HUES64 (cell line): ENCODE data around the gene PSMA8.
"Not testable (repeated sequence)": the region's sequence is repeated elsewhere in the genome, so short reads cannot be mapped to it uniquely, and the experiment has no call there.

Source experiments
- H3K27ac ChIP-seq: 2 replicates; pipeline ENCODE4 v1.7.0; 2013; ENCODE audit warnings: low read depth, low read length, inconsistent platforms
- H3K27me3 ChIP-seq: 2 replicates; pipeline ENCODE4 v1.6.1; 2013; ENCODE audit warnings: mild to moderate bottlenecking, low read length; ENCODE audit not compliant: insufficient read depth
- H3K36me3 ChIP-seq: 2 replicates; pipeline ENCODE4 v1.6.1; 2013; ENCODE audit warnings: mild to moderate bottlenecking, low read length; ENCODE audit not compliant: insufficient read depth
- H3K4me1 ChIP-seq: 2 replicates; pipeline ENCODE4 v1.6.1; 2013; ENCODE audit warnings: mild to moderate bottlenecking, low read length, moderate library complexity; ENCODE audit not compliant: insufficient read depth
- H3K4me3 ChIP-seq: 2 replicates; pipeline ENCODE4 v1.5.1; 2013; ENCODE audit warnings: mild to moderate bottlenecking, low read length, moderate library complexity
- H3K9ac ChIP-seq: 2 replicates; pipeline ENCODE4 v1.6.1; 2013; ENCODE audit warnings: mild to moderate bottlenecking, low read depth, low read length
- H3K9me3 ChIP-seq: 2 replicates; pipeline ENCODE4 v1.6.1; 2013; ENCODE audit warnings: low read depth, low read length; ENCODE audit not compliant: insufficient read depth
- WGBS: fragments of 150-250, 120-280 bp; methylation state at CpG from one replicate; pipeline ENCODE4 v1.1.7; 2013; ENCODE audit warnings: missing lambda C conversion rate; 5-methylcytosine and 5-hydroxymethylcytosine counted together

PSMA8 gene

GRCh38 chr18:26175481-26175880 is 41.8 kb downstream of the PSMA8 start:
- no peak overlapping the region for H3K27ac ChIP-seq
- H3K9ac ChIP-seq: no peak overlapping the region
- H3K36me3 ChIP-seq: no peaks in the 10 kb centered on the region
- H3K4me1 ChIP-seq: no peaks in the 10 kb centered on the region
- H3K27me3 ChIP-seq: no peaks in the 10 kb centered on the region
- H3K4me3 ChIP-seq: no peak overlapping the region
- 93% methylated on average over 1 of the region's 2 CpGs for WGBS
- H3K9me3 ChIP-seq: no peaks in the 10 kb centered on the region

- no peaks in the 10 kb centered on the region for H3K27me3 ChIP-seq
- H3K9ac ChIP-seq: no peak overlapping the region
- no peaks in the 10 kb centered on the region for H3K4me1 ChIP-seq
- H3K27ac ChIP-seq: no peak overlapping the region
- H3K36me3 ChIP-seq: no peaks in the 10 kb centered on the region
- no peaks in the 10 kb centered on the region for H3K9me3 ChIP-seq
- no peak overlapping the region for H3K4me3 ChIP-seq
Measured at GRCh38 chr18:26176134-26176533, 42.5 kb downstream of the PSMA8 start.

- Histone ChIP-seq H3K27ac (no peak overlapping the region), H3K27me3 (no peaks in the 10 kb centered on the region), H3K9me3 (no peaks in the 10 kb centered on the region), H3K36me3 (no peaks in the 10 kb centered on the region), H3K9ac (no peak overlapping the region), H3K4me3 (no peak overlapping the region), H3K4me1 (no peaks in the 10 kb centered on the region)
- WGBS: 97% methylated on average over 7 of the region's 7 CpGs
Measured at GRCh38 chr18:26181343-26181826, 47.7 kb downstream of the PSMA8 start.

GRCh38 chr18:26183395-26184112 is 49.9 kb downstream of the PSMA8 start:
- no peaks in the 10 kb centered on the region for H3K36me3 ChIP-seq
- H3K9ac ChIP-seq: no peak overlapping the region
- H3K4me3 ChIP-seq: no peak overlapping the region
- no peaks in the 10 kb centered on the region for H3K27me3 ChIP-seq
- H3K27ac ChIP-seq: no peak overlapping the region
- no peaks in the 10 kb centered on the region for H3K9me3 ChIP-seq
- H3K4me1 ChIP-seq: no peaks in the 10 kb centered on the region

- Histone ChIP-seq H3K4me3 (no peak overlapping the region), H3K27me3 (no peaks in the 10 kb centered on the region), H3K9me3 (no peaks in the 10 kb centered on the region), H3K27ac (no peak overlapping the region), H3K4me1 (no peaks in the 10 kb centered on the region), H3K9ac (no peak overlapping the region), H3K36me3 (no peaks in the 10 kb centered on the region)
- WGBS: 75% methylated on average over 2 of the region's 2 CpGs
Measured at GRCh38 chr18:26185267-26185666, 51.6 kb downstream of the PSMA8 start.

GRCh38 chr18:26190506-26190905 is 56.8 kb downstream of the PSMA8 start:
- Histone ChIP-seq H3K9me3 (no peaks in the 10 kb centered on the region), H3K36me3 (no peaks in the 10 kb centered on the region), H3K4me3 (no peak overlapping the region), H3K27me3 (no peaks in the 10 kb centered on the region), H3K4me1 (no peaks in the 10 kb centered on the region), H3K27ac (no peak overlapping the region), H3K9ac (no peak overlapping the region)
- 91% methylated on average over 8 of the region's 8 CpGs for WGBS

- no peaks in the 10 kb centered on the region for H3K4me1 ChIP-seq
Measured at GRCh38 chr18:26192233-26192632, 58.6 kb downstream of the PSMA8 start.

GRCh38 chr18:26196605-26197004 is 62.9 kb downstream of the PSMA8 start:
- no peaks in the 10 kb centered on the region for H3K27me3 ChIP-seq
- 0 out of 2 replicates have a peak, but pooled peaks cover 3% of the 10 kb centered on the region for H3K9me3 ChIP-seq
- H3K9ac ChIP-seq: no peak overlapping the region
- H3K27ac ChIP-seq: no peak overlapping the region
- 96% methylated on average over 3 of the region's 3 CpGs for WGBS
- no peaks in the 10 kb centered on the region for H3K36me3 ChIP-seq
- no peaks in the 10 kb centered on the region for H3K4me1 ChIP-seq
- H3K4me3 ChIP-seq: no peak overlapping the region

More at GRCh38 chr18:26192233-26192632, 58.6 kb downstream of the PSMA8 start:
- no peak overlapping the region for H3K27ac ChIP-seq
- WGBS: no CpG with 5 or more reads among the region's 1 CpG
- H3K9ac ChIP-seq: no peak overlapping the region
- no peaks in the 10 kb centered on the region for H3K9me3 ChIP-seq
- H3K4me3 ChIP-seq: no peak overlapping the region
- no peaks in the 10 kb centered on the region for H3K36me3 ChIP-seq
- H3K27me3 ChIP-seq: no peaks in the 10 kb centered on the region

GRCh38 chr18:26202001-26202400 is 68.3 kb downstream of the PSMA8 start:
- WGBS: 89% methylated on average over 8 of the region's 9 CpGs
- H3K4me3 ChIP-seq, H3K36me3 ChIP-seq, H3K9ac ChIP-seq, H3K4me1 ChIP-seq, H3K27ac ChIP-seq, H3K9me3 ChIP-seq, H3K27me3 ChIP-seq: not testable (repeated sequence)

- Histone ChIP-seq H3K27ac (no peak overlapping the region), H3K4me3 (no peak overlapping the region), H3K9ac (no peak overlapping the region), H3K9me3 (0 out of 2 replicates have a peak, but pooled peaks cover 3% of the 10 kb centered on the region), H3K36me3 (no peaks in the 10 kb centered on the region), H3K27me3 (no peaks in the 10 kb centered on the region), H3K4me1 (no peaks in the 10 kb centered on the region)
- WGBS: 100% methylated on average over 1 of the region's 1 CpG
Measured at GRCh38 chr18:26205318-26205717, 71.6 kb downstream of the PSMA8 start.

GRCh38 chr18:26206488-26206887 is 72.8 kb downstream of the PSMA8 start:
- no peaks in the 10 kb centered on the region for H3K27me3 ChIP-seq
- H3K9ac ChIP-seq: no peak overlapping the region
- no peak overlapping the region for H3K4me3 ChIP-seq
- no peaks in the 10 kb centered on the region for H3K36me3 ChIP-seq
- H3K27ac ChIP-seq: no peak overlapping the region
- H3K4me1 ChIP-seq: no peaks in the 10 kb centered on the region
- H3K9me3 ChIP-seq: no peaks in the 10 kb centered on the region
- WGBS: 92% methylated on average over 1 of the region's 2 CpGs

- Histone ChIP-seq H3K27me3 (no peaks in the 10 kb centered on the region), H3K4me3 (no peak overlapping the region), H3K9me3 (no peaks in the 10 kb centered on the region), H3K27ac (no peak overlapping the region), H3K4me1 (no peaks in the 10 kb centered on the region), H3K9ac (no peak overlapping the region), H3K36me3 (no peaks in the 10 kb centered on the region)
- 93% methylated on average over 3 of the region's 3 CpGs for WGBS
Measured at GRCh38 chr18:26207937-26208336, 74.3 kb downstream of the PSMA8 start.
